ENCODE measurements around the gene SAP130. TPM values are rescaled to one million over a fixed set of nuclear protein-coding genes. Genes with fewer than 3 reads are reported as not detected.
A peak's percentile ranks its signal among the peaks of the same experiment; 100 is the strongest.

SAP130 gene
- total and polyA plus RNA-seq, 2 of the 4 experiments (the other 2 are of a cell fraction): 6.1 to 17.1 TPM

DNA sequence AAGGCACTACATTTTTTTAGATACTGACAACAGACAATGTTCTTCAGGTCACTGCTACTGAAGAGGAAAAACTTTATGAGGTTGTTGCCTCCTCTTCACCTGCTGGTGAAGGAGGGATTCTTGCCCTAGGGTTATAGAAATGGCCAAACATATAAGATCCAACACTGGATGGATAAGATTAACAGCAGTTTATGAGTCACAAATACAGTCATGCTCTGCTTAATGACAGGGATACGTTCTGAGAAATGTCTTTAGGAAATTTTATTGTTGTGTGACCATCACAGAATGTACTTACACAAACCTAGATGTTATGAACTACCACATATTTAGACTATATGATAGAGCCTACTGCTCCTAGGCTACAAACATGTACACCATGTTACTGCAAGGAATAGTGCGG, 84.7 kb downstream of the SAP130 start:
- ChIA-PET POLR2A (ENCODE audit: unreplicated experiment) (no interaction called here), CTCF (no interaction called here)
- H3K56ac ChIP-seq (ENCODE audit: extremely low read depth, insufficient read depth, low read length): no peak overlapping the region

More for the DNA sequence above, 84.7 kb downstream of the SAP130 start:
- H3K23ac ChIP-seq (ENCODE audit: low read depth, low read length): no peak overlapping the region
- H3K4ac ChIP-seq (ENCODE audit: low read depth, low read length): no peak overlapping the region
- no peaks in the 10 kb centered on the region for H3K9me1 ChIP-seq (ENCODE audit: insufficient read depth, low read length)
- H4K5ac ChIP-seq (ENCODE audit: low read depth, low read length): no peak overlapping the region
- H3K36me3 ChIP-seq (ENCODE audit: control insufficient read depth, insufficient read depth, low read length): peaks cover 33% of the 10 kb centered on the region
- no TSS peak for BruUV-seq (replicated peaks)
- no peak overlapping the region for H3K4me3 ChIP-seq (ENCODE audit: insufficient read depth, low read depth, low read length)
- H3K4me1 ChIP-seq (ENCODE audit: control insufficient read depth, insufficient read depth, low read length): no peaks in the 10 kb centered on the region
- H2BK20ac ChIP-seq (ENCODE audit: low read depth, low read length): no peak overlapping the region
- H3K9ac ChIP-seq (ENCODE audit: low read depth, low read length): no peak overlapping the region
- no peak overlapping the region for H4K91ac ChIP-seq (ENCODE audit: insufficient read depth, low read depth, low read length)
- no peaks in the 10 kb centered on the region for H3K9me3 ChIP-seq (ENCODE audit: control insufficient read depth, insufficient read depth, low read length)
- no peak; the same call in 1 of the 2 replicates for ATAC-seq (ENCODE audit: low read depth)
- no peaks in the 10 kb centered on the region for H3K79me1 ChIP-seq (ENCODE audit: low read depth in 1 of 2, low read length in 2 of 2)
- no peak overlapping the region for H2AK5ac ChIP-seq (ENCODE audit: low read depth, low read length)
- no peaks in the 10 kb centered on the region for H3K27me3 ChIP-seq (ENCODE audit: control insufficient read depth, insufficient read depth, low read length)
- H4K20me1 ChIP-seq (ENCODE audit: insufficient read depth, low read length): no peaks in the 10 kb centered on the region
- WGBS, 2 experiments (ENCODE audit: extremely low coverage in 2 of 2, insufficient read length in 1 of 2): no CpG with 5 or more reads among the region's 2 CpGs
- no peak overlapping the region for H2BK15ac ChIP-seq (ENCODE audit: low read depth, low read length)
- H3K18ac ChIP-seq (ENCODE audit: low read depth, low read length): no peak overlapping the region
- no peak overlapping the region for H2BK5ac ChIP-seq (ENCODE audit: low read depth, low read length, poor library complexity, severe bottlenecking)
- intact Hi-C loops (cut with micrococcal nuclease) (no loop called here), in situ Hi-C loops (cut with MboI; ENCODE audit: low sequenced_read_pairs) (no loop called here), dilution Hi-C loops (cut with HindIII; ENCODE audit: low sequenced_read_pairs, unreplicated experiment) (no loop called here)
- H2BK120ac ChIP-seq (ENCODE audit: low read depth, low read length): no peak overlapping the region
- H2AK9ac ChIP-seq (replicated peaks; ENCODE audit: low read depth, low read length, poor library complexity): no peak overlapping the region
- TF ChIP-seq BHLHE40 (IDR thresholded peaks at IDR 0.05; ENCODE audit: low read depth, low read length): no peak
- TF ChIP-seq CEBPB (IDR thresholded peaks at IDR 0.05; ENCODE audit: low read depth, low read length): no peak
- TF ChIP-seq MAZ (IDR thresholded peaks at IDR 0.05; ENCODE audit: borderline replicate concordance, low read depth, low read length): no peak
- no peak for TF ChIP-seq RFX5 (IDR thresholded peaks at IDR 0.05; ENCODE audit: low read depth, low read length)
- TF ChIP-seq SMC3 (IDR thresholded peaks at IDR 0.05; ENCODE audit: low read depth, low read length): no peak
- TF ChIP-seq RAD21 (IDR thresholded peaks at IDR 0.05; ENCODE audit: low read length): no peak
- TF ChIP-seq MXI1 (IDR thresholded peaks at IDR 0.05; ENCODE audit: borderline replicate concordance, low read depth, low read length): no peak
- TF ChIP-seq MAFK (IDR thresholded peaks at IDR 0.05; ENCODE audit: low read depth, low read length): no peak
- TF ChIP-seq POLR2A (IDR thresholded peaks at IDR 0.05; ENCODE audit: low read depth, low read length): no peak
- TF ChIP-seq, protein P1, sequence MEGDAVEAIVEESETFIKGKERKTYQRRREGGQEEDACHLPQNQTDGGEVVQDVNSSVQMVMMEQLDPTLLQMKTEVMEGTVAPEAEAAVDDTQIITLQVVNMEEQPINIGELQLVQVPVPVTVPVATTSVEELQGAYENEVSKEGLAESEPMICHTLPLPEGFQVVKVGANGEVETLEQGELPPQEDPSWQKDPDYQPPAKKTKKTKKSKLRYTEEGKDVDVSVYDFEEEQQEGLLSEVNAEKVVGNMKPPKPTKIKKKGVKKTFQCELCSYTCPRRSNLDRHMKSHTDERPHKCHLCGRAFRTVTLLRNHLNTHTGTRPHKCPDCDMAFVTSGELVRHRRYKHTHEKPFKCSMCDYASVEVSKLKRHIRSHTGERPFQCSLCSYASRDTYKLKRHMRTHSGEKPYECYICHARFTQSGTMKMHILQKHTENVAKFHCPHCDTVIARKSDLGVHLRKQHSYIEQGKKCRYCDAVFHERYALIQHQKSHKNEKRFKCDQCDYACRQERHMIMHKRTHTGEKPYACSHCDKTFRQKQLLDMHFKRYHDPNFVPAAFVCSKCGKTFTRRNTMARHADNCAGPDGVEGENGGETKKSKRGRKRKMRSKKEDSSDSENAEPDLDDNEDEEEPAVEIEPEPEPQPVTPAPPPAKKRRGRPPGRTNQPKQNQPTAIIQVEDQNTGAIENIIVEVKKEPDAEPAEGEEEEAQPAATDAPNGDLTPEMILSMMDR (conservative IDR thresholded peaks at IDR 0.05; ENCODE audit: low read depth, low read length): no peak
- TF ChIP-seq, protein P2, sequence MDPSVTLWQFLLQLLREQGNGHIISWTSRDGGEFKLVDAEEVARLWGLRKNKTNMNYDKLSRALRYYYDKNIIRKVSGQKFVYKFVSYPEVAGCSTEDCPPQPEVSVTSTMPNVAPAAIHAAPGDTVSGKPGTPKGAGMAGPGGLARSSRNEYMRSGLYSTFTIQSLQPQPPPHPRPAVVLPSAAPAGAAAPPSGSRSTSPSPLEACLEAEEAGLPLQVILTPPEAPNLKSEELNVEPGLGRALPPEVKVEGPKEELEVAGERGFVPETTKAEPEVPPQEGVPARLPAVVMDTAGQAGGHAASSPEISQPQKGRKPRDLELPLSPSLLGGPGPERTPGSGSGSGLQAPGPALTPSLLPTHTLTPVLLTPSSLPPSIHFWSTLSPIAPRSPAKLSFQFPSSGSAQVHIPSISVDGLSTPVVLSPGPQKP (IDR thresholded peaks at IDR 0.05; ENCODE audit: borderline replicate concordance, low read depth, low read length): no peak
- no peak for TF ChIP-seq CHD1 (IDR thresholded peaks at IDR 0.05; ENCODE audit: low read depth, low read length)
- TF ChIP-seq, protein P3, sequence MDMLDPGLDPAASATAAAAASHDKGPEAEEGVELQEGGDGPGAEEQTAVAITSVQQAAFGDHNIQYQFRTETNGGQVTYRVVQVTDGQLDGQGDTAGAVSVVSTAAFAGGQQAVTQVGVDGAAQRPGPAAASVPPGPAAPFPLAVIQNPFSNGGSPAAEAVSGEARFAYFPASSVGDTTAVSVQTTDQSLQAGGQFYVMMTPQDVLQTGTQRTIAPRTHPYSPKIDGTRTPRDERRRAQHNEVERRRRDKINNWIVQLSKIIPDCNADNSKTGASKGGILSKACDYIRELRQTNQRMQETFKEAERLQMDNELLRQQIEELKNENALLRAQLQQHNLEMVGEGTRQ (IDR thresholded peaks at IDR 0.05; ENCODE audit: low read depth, low read length): no peak
- TF ChIP-seq RCOR1 (IDR thresholded peaks at IDR 0.05; ENCODE audit: insufficient replicate concordance, low read length): no peak
- no peak for TF ChIP-seq NFE2L2 (IDR thresholded peaks at IDR 0.05; ENCODE audit: low read depth, low read length)
- TF ChIP-seq FOS (IDR thresholded peaks at IDR 0.05; ENCODE audit: low read depth, low read length): no peak
- H4K8ac ChIP-seq (ENCODE audit: low read depth in 2 of 2, low read length in 2 of 2): no peak overlapping the region
- no peak overlapping the region for H2AFZ ChIP-seq (replicated peaks; ENCODE audit: low read length, poor library complexity)
- H3K4me2 ChIP-seq (ENCODE audit: low read depth, low read length): no peak overlapping the region
- peak; percentile 33 for DNase-seq
- H3K14ac ChIP-seq (replicated peaks; ENCODE audit: low read depth, low read length): no peak overlapping the region
- H3K27ac ChIP-seq (ENCODE audit: insufficient read depth, low read length): no peak overlapping the region

Data from IMR-90 (cell line).